ENCODE results near the gene KRT83. TPM values are rescaled to one million over a fixed set of nuclear protein-coding genes. Genes with fewer than 3 reads are reported as not detected.

Gene KRT83
- total and polyA plus RNA-seq, 4 donors: not detected

GRCh38 chr12:52268212-52268611, 53.0 kb downstream of the KRT83 start:
- H3K36me3 ChIP-seq (ENCODE audit: control insufficient read depth in 4 of 4, insufficient read depth in 4 of 4, low read length in 4 of 4): no peaks in the 10 kb centered on the region
- DNase-seq (peak in 1 of 3 donors; percentile 1), ATAC-seq (ENCODE audit: insufficient read depth, low FRiP score) (no peak)
- peaks cover 0 to 2% (median 0%) of the 10 kb centered on the region in 4 donors for H3K9me3 ChIP-seq (ENCODE audit: control insufficient read depth in 4 of 4, insufficient read depth in 3 of 4, low read length in 3 of 4)
- no peak overlapping the region for H3K27ac ChIP-seq (ENCODE audit: low read depth in 1 of 2, low read length in 1 of 2)
- no peak overlapping the region for H3K4me3 ChIP-seq
- peaks cover 0 to 4% (median 0%) of the 10 kb centered on the region in 5 donors for H3K4me1 ChIP-seq (ENCODE audit: control insufficient read depth in 5 of 5, insufficient read depth in 5 of 5, low read length in 5 of 5)
- WGBS, 2 donors: 79 to 81% methylated on average over 2 of the region's 2 CpGs
- peaks cover 0 to 5% (median under 1%) of the 10 kb centered on the region in 3 donors for H3K27me3 ChIP-seq (ENCODE audit: control insufficient read depth in 3 of 3, insufficient read depth in 3 of 3, low read length in 2 of 3)
- TF ChIP-seq, protein P1, sequence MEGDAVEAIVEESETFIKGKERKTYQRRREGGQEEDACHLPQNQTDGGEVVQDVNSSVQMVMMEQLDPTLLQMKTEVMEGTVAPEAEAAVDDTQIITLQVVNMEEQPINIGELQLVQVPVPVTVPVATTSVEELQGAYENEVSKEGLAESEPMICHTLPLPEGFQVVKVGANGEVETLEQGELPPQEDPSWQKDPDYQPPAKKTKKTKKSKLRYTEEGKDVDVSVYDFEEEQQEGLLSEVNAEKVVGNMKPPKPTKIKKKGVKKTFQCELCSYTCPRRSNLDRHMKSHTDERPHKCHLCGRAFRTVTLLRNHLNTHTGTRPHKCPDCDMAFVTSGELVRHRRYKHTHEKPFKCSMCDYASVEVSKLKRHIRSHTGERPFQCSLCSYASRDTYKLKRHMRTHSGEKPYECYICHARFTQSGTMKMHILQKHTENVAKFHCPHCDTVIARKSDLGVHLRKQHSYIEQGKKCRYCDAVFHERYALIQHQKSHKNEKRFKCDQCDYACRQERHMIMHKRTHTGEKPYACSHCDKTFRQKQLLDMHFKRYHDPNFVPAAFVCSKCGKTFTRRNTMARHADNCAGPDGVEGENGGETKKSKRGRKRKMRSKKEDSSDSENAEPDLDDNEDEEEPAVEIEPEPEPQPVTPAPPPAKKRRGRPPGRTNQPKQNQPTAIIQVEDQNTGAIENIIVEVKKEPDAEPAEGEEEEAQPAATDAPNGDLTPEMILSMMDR (IDR thresholded peaks at IDR 0.05; ENCODE audit: control extremely low read depth, extremely low read depth): no peak
- no peak overlapping the region for H3K9ac ChIP-seq (ENCODE audit: insufficient read depth in 1 of 2, low read length in 2 of 2)

DNA sequence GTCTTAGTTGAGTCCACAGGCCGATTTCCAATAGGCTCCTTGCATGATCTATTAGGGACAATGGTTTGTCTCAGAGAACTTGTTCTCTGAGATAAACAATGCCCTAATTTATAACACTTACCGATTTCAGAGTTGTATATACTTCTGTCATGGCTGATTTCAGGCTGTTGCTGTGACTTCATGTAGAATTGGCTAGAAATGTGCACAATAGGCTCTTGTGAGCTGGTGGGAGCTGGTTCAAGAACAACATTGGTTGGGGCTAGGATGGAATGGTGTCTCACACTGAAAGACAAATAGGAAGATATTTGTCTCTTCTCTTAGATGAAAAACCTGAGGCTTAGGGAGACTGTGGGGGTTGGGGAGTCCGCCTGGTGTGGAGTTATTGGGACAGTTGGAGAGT, 53.5 kb downstream of the KRT83 start:
- Histone ChIP-seq H3K9me3 (ENCODE audit: control insufficient read depth in 4 of 4, insufficient read depth in 3 of 4, low read length in 3 of 4) (peaks cover 0 to 2% (median 0%) of the 10 kb centered on the region in 4 donors), H3K27ac (ENCODE audit: low read depth in 1 of 2, low read length in 1 of 2) (no peak overlapping the region), H3K36me3 (ENCODE audit: control insufficient read depth in 4 of 4, insufficient read depth in 4 of 4, low read length in 4 of 4) (no peaks in the 10 kb centered on the region), H3K27me3 (ENCODE audit: control insufficient read depth in 3 of 3, insufficient read depth in 3 of 3, low read length in 2 of 3) (peaks cover 0 to 3% (median 0%) of the 10 kb centered on the region in 3 donors), H3K4me3 (no peak overlapping the region), H3K9ac (ENCODE audit: insufficient read depth in 1 of 2, low read length in 2 of 2) (no peak overlapping the region), H3K4me1 (ENCODE audit: control insufficient read depth in 5 of 5, insufficient read depth in 5 of 5, low read length in 5 of 5) (peaks cover 0 to 4% (median 0%) of the 10 kb centered on the region in 5 donors)
- TF ChIP-seq, protein P1 (IDR thresholded peaks at IDR 0.05; ENCODE audit: control extremely low read depth, extremely low read depth): no peak
- ATAC-seq (ENCODE audit: insufficient read depth, low FRiP score) (no peak), DNase-seq (peak in 1 of 3 donors; percentile 3)
- 88 to 90% methylated on average over 3 of the region's 3 CpGs for WGBS, 2 donors

GRCh38 chr12:52267266-52267665, 53.9 kb downstream of the KRT83 start:
- ATAC-seq (ENCODE audit: insufficient read depth, low FRiP score) (no peak), DNase-seq (no peak)
- Histone ChIP-seq H3K4me1 (ENCODE audit: control insufficient read depth in 5 of 5, insufficient read depth in 5 of 5, low read length in 5 of 5) (peaks cover 0 to 4% (median 0%) of the 10 kb centered on the region in 5 donors), H3K4me3 (no peak overlapping the region), H3K9me3 (ENCODE audit: control insufficient read depth in 4 of 4, insufficient read depth in 3 of 4, low read length in 3 of 4) (peaks cover 0 to 5% (median 0%) of the 10 kb centered on the region in 4 donors), H3K9ac (ENCODE audit: insufficient read depth in 1 of 2, low read length in 2 of 2) (no peak overlapping the region), H3K27me3 (ENCODE audit: control insufficient read depth in 3 of 3, insufficient read depth in 3 of 3, low read length in 2 of 3) (peaks cover 0 to 3% (median 0%) of the 10 kb centered on the region in 3 donors), H3K27ac (ENCODE audit: low read depth in 1 of 2, low read length in 1 of 2) (no peak overlapping the region), H3K36me3 (ENCODE audit: control insufficient read depth in 4 of 4, insufficient read depth in 4 of 4, low read length in 4 of 4) (no peaks in the 10 kb centered on the region)
- WGBS, 2 donors: 94 to 96% methylated on average over 3 of the region's 3 CpGs
- TF ChIP-seq, protein P1 (IDR thresholded peaks at IDR 0.05; ENCODE audit: control extremely low read depth, extremely low read depth): no peak

DNA sequence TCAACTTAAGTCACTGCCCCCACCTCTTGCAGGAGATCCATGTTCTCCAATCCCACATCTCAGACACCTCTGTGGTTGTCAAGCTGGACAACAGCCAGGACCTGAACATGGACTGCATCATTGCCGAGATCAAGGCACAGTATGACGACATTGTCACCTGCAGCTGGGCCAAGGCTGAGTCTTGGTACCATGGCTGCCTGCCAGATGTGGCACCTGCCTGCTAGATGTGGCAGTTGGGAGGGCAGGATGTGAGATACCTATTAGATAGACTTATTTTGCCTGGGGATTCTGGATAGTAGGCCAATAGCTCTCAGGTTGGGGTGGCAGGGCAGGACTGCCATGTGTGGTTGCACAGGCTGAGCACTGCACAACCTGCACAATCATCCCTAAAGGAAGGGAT, 54.7 kb downstream of the KRT83 start:
- Histone ChIP-seq H3K9me3 (ENCODE audit: control insufficient read depth in 4 of 4, insufficient read depth in 3 of 4, low read length in 3 of 4) (peaks cover 0 to 6% (median 0%) of the 10 kb centered on the region in 4 donors), H3K4me1 (ENCODE audit: control insufficient read depth in 5 of 5, insufficient read depth in 5 of 5, low read length in 5 of 5) (peaks cover 0 to 4% (median 0%) of the 10 kb centered on the region in 5 donors), H3K9ac (ENCODE audit: insufficient read depth in 1 of 2, low read length in 2 of 2) (no peak overlapping the region), H3K27me3 (ENCODE audit: control insufficient read depth in 3 of 3, insufficient read depth in 3 of 3, low read length in 2 of 3) (peaks cover 0 to 9% (median 5%) of the 10 kb centered on the region in 3 donors), H3K4me3 (no peak overlapping the region), H3K36me3 (ENCODE audit: control insufficient read depth in 4 of 4, insufficient read depth in 4 of 4, low read length in 4 of 4) (no peaks in the 10 kb centered on the region), H3K27ac (ENCODE audit: low read depth in 1 of 2, low read length in 1 of 2) (no peak overlapping the region)
- TF ChIP-seq, protein P1 (IDR thresholded peaks at IDR 0.05; ENCODE audit: control extremely low read depth, extremely low read depth): no peak
- no peak for ATAC-seq (ENCODE audit: insufficient read depth, low FRiP score)
- 89 to 90% methylated on average over 2 of the region's 2 CpGs for WGBS, 2 donors
- DNase-seq: no peak
